Measurements from ENCODE around the gene GHRHR.

DNA sequence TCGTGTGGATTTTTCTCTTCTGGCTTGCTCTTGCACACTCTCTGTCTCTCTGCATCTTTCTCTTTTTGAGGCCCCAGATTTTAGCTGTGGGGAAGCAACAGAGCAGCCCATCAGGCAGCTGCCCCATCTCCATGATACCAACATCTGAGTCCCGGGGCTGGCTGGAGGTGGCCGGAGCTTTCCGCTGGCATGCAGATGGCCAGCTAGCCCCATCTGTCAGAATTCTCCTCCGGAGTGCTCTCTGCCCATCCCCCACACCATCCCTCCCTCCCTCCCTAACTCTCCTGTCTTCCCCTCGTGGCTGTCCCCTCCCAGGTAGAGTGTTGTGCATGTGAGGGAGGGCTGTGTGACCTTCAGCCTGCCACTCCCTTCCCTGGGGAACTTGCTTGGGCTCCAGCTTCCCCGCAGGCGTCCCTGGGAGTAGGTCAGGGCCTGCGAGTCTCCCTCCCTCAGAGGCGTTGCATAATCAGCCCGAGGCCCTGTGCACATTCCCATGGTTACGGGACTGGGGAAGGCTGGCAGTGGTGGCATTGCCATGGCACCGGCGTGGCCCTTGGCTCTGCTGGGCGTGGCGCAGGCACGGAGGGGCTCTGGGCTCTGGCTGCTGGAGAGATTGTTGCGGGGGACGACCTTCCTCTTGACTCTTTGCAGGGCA lies 24.7 kb downstream of the GHRHR start:
- TF ChIP-seq POLR2A (IDR thresholded peaks at IDR 0.05) = no peak
- TF ChIP-seq, protein P1, sequence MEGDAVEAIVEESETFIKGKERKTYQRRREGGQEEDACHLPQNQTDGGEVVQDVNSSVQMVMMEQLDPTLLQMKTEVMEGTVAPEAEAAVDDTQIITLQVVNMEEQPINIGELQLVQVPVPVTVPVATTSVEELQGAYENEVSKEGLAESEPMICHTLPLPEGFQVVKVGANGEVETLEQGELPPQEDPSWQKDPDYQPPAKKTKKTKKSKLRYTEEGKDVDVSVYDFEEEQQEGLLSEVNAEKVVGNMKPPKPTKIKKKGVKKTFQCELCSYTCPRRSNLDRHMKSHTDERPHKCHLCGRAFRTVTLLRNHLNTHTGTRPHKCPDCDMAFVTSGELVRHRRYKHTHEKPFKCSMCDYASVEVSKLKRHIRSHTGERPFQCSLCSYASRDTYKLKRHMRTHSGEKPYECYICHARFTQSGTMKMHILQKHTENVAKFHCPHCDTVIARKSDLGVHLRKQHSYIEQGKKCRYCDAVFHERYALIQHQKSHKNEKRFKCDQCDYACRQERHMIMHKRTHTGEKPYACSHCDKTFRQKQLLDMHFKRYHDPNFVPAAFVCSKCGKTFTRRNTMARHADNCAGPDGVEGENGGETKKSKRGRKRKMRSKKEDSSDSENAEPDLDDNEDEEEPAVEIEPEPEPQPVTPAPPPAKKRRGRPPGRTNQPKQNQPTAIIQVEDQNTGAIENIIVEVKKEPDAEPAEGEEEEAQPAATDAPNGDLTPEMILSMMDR (IDR thresholded peaks at IDR 0.05) = no peak
